ENCODE data around the gene PRXL2A. TPM values are rescaled to one million over a fixed set of nuclear protein-coding genes. Genes with fewer than 3 reads are reported as not detected.

The PRXL2A gene
- total RNA-seq, 4 donors from 2014 or later: 15.4 to 26.6 (median 25.5) TPM

GRCh38 chr10:80454513-80455460 lies 46.4 kb downstream of the PRXL2A start:
- Histone ChIP-seq H3K4me1 (peaks cover 47 to 62% (median 56%) of the 10 kb centered on the region in 4 donors), H3K9me3 (no peaks in the 10 kb centered on the region), H3K27ac (replicated peaks in 1 of 4) (peak overlapping the region; percentile 97 to 99 (median 98)), H3K36me3 (no peaks in the 10 kb centered on the region), H3K4me3 (peak overlapping the region; percentile 84 to 99 (median 92)), H3K27me3 (no peaks in the 10 kb centered on the region)
- WGBS: 10% methylated on average over 2 of the region's 81 CpGs
- intact Hi-C loops (cut with DNase I): loop anchor here (2.0 kb wide), 1 partner anchor 44 kb away; no protein-coding TSS in a partner anchor
- no peak for DNase-seq (ENCODE audit: extremely low spot score)
- TF ChIP-seq POLR2AphosphoS5 (IDR thresholded peaks at IDR 0.05) (peak in 1 of 2 donors; percentile 30), POLR2A (IDR thresholded peaks at IDR 0.05; ENCODE audit: low read depth) (no peak), CTCF (IDR thresholded peaks at IDR 0.05) (no peak), EP300 (IDR thresholded peaks at IDR 0.05) (no peak)

- peak overlapping the region; percentile 97 to 99 (median 98) for H3K27ac ChIP-seq (replicated peaks in 1 of 4)
- WGBS: 73% methylated on average over 12 of the region's 13 CpGs
- intact Hi-C loops (cut with DNase I): loop anchor here (2.0 kb wide), 1 partner anchor 43 kb away; no protein-coding TSS in a partner anchor
- no peaks in the 10 kb centered on the region for H3K9me3 ChIP-seq
- TF ChIP-seq POLR2A (IDR thresholded peaks at IDR 0.05; ENCODE audit: low read depth) (no peak), CTCF (IDR thresholded peaks at IDR 0.05) (no peak), POLR2AphosphoS5 (IDR thresholded peaks at IDR 0.05) (no peak), EP300 (IDR thresholded peaks at IDR 0.05) (no peak)
- no peaks in the 10 kb centered on the region for H3K27me3 ChIP-seq
- no peak for DNase-seq (ENCODE audit: extremely low spot score)
- H3K4me3 ChIP-seq: peak overlapping the region; percentile 84 to 99 (median 92)
- no peaks in the 10 kb centered on the region for H3K36me3 ChIP-seq
- H3K4me1 ChIP-seq: peaks cover 57 to 71% (median 65%) of the 10 kb centered on the region in 4 donors
Measured at GRCh38 chr10:80455461-80456349, 47.4 kb downstream of the PRXL2A start.

- no peaks in the 10 kb centered on the region for H3K27me3 ChIP-seq
- DNase-seq (ENCODE audit: extremely low spot score): no peak
- H3K9me3 ChIP-seq: no peaks in the 10 kb centered on the region
- 88% methylated on average over 5 of the region's 8 CpGs for WGBS
- H3K27ac ChIP-seq (replicated peaks in 1 of 4): peak overlapping the region in 3 of 4 donors; percentile 11 to 75 (median 50)
- H3K4me3 ChIP-seq: no peak overlapping the region
- intact Hi-C loops (cut with DNase I): no loop called here
- H3K36me3 ChIP-seq: no peaks in the 10 kb centered on the region
- peaks cover 77 to 87% (median 85%) of the 10 kb centered on the region in 4 donors for H3K4me1 ChIP-seq
- TF ChIP-seq CTCF (IDR thresholded peaks at IDR 0.05) (no peak), POLR2A (IDR thresholded peaks at IDR 0.05; ENCODE audit: low read depth) (no peak), EP300 (IDR thresholded peaks at IDR 0.05) (no peak), POLR2AphosphoS5 (IDR thresholded peaks at IDR 0.05) (no peak)
Measured at GRCh38 chr10:80457554-80458262, 49.4 kb downstream of the PRXL2A start.

- Histone ChIP-seq H3K9me3 (no peaks in the 10 kb centered on the region), H3K4me3 (peak overlapping the region in 1 of 4 donors; percentile 9), H3K27me3 (no peaks in the 10 kb centered on the region), H3K36me3 (no peaks in the 10 kb centered on the region), H3K4me1 (peaks cover 79 to 88% (median 86%) of the 10 kb centered on the region in 4 donors), H3K27ac (replicated peaks in 1 of 4) (peak overlapping the region; percentile 50 to 75 (median 58))
- DNase-seq (ENCODE audit: extremely low spot score): no peak
- 87% methylated on average over 3 of the region's 4 CpGs for WGBS
- TF ChIP-seq EP300 (IDR thresholded peaks at IDR 0.05): no peak
- no peak for TF ChIP-seq POLR2AphosphoS5 (IDR thresholded peaks at IDR 0.05)
- TF ChIP-seq CTCF (IDR thresholded peaks at IDR 0.05): no peak
- no peak for TF ChIP-seq POLR2A (IDR thresholded peaks at IDR 0.05; ENCODE audit: low read depth)
- intact Hi-C loops (cut with DNase I): no loop called here
Measured at GRCh38 chr10:80458263-80458625, 49.9 kb downstream of the PRXL2A start.
